HTR-8/SVneo (cell line): ENCODE results near the gene SHANK2.

ENCODE experiments used
- DNase-seq: peaks from one replicate; pipeline ENCODE4 v3.0.0; 2011; ENCODE audit warnings: low spot score, mixed read lengths; ENCODE audit not compliant: insufficient read length
- FAIRE-seq: peaks from 2 replicates; lab custom pipeline; 2011; peaks lifted over from hg19 to GRCh38; lab: Jason Lieb, UNC

Gene SHANK2

GRCh38 chr11:71204748-71205664, 47.4 kb downstream of the SHANK2 start:
- no peak for DNase-seq
- no peak for FAIRE-seq

- no peak for DNase-seq
- no peak for FAIRE-seq
These were observed 48.1 kb downstream of the SHANK2 start for GRCh38 chr11:71204294-71204693.

- DNase-seq = no peak
- FAIRE-seq = no peak
These were observed 48.7 kb downstream of the SHANK2 start for GRCh38 chr11:71203681-71204080.

GRCh38 chr11:71202966-71203365, 49.4 kb downstream of the SHANK2 start:
- DNase-seq (no peak), FAIRE-seq (no peak)

- DNase-seq = no peak
- no peak for FAIRE-seq
These were observed 49.8 kb downstream of the SHANK2 start for GRCh38 chr11:71202598-71202944.
